NB4 (cell line): ENCODE data around the gene KIF13A.

Experiments
- CTCF ChIP-seq: IDR thresholded peaks from one replicate; pipeline ENCODE4 v1.5.1; 2012; ENCODE audit warnings: low read depth, low read length
- MAX ChIP-seq: IDR thresholded peaks from 2 replicates; pipeline ENCODE4 v1.6.1; 2011; ENCODE audit warnings: low read depth, low read length
- MYC ChIP-seq: IDR thresholded peaks from 2 replicates; pipeline ENCODE4 v1.6.1; 2011; ENCODE audit warnings: low read depth, low read length
- POLR2A ChIP-seq: IDR thresholded peaks from 2 replicates; pipeline ENCODE4 v1.6.1; 2011; ENCODE audit warnings: mild to moderate bottlenecking; ENCODE audit not compliant: insufficient read length; ENCODE audit errors: extremely low read depth

GRCh38 chr6:17877895-17878440, 109.5 kb downstream of the KIF13A start:
- TF ChIP-seq CTCF (no peak), POLR2A (no peak), MAX (no peak), MYC (no peak)
